Fibroblast of mammary gland (primary cell): ENCODE data around the gene ETNK1.

Source experiments
- DNase-seq: peaks from one replicate; pipeline ENCODE4 v3.0.0-alpha.2; 2010; ENCODE audit warnings: low read depth
- H3K4me3 ChIP-seq: 2 replicates; pipeline ENCODE4 v1.5.1; 2011; ENCODE audit warnings: low read depth, mild to moderate bottlenecking, low read length, moderate library complexity; ENCODE audit not compliant: control insufficient read depth
- CTCF ChIP-seq: conservative IDR thresholded peaks from 2 replicates; pipeline ENCODE4 v1.5.1; 2011; ENCODE audit warnings: low read depth, low read length, inconsistent platforms; ENCODE audit not compliant: control insufficient read depth, insufficient read depth

Gene ETNK1

GRCh38 chr12:22656376-22656775, 31.4 kb downstream of the ETNK1 start:
- no peak for TF ChIP-seq CTCF
- no peak for DNase-seq
- no peak overlapping the region for H3K4me3 ChIP-seq

- no peak for TF ChIP-seq CTCF
- DNase-seq, result no peak
- H3K4me3 ChIP-seq, result no peak overlapping the region
Measured at GRCh38 chr12:22656831-22657230, 31.9 kb downstream of the ETNK1 start.

GRCh38 chr12:22657538-22657937, 32.6 kb downstream of the ETNK1 start:
- no peak for TF ChIP-seq CTCF
- no peak overlapping the region for H3K4me3 ChIP-seq
- peak; percentile 73 for DNase-seq

- H3K4me3 ChIP-seq, result no peak overlapping the region
- peak; percentile 95 for DNase-seq
- TF ChIP-seq CTCF, result no peak
Measured at GRCh38 chr12:22658214-22658613, 33.2 kb downstream of the ETNK1 start.

GRCh38 chr12:22662356-22662755, 37.4 kb downstream of the ETNK1 start:
- DNase-seq, result no peak
- TF ChIP-seq CTCF, result no peak

GRCh38 chr12:22665476-22665875, 40.5 kb downstream of the ETNK1 start:
- TF ChIP-seq CTCF, result no peak
- no peak for DNase-seq
- no peak overlapping the region for H3K4me3 ChIP-seq

More at GRCh38 chr12:22662356-22662755, 37.4 kb downstream of the ETNK1 start:
- H3K4me3 ChIP-seq, result no peak overlapping the region

- no peak for TF ChIP-seq CTCF
- no peak for DNase-seq
- H3K4me3 ChIP-seq, result no peak overlapping the region
Measured at GRCh38 chr12:22667122-22667521, 42.2 kb downstream of the ETNK1 start.
